HG02642 (cell line): ENCODE measurements around the gene PPP4R1.
A peak's percentile ranks its signal among the peaks of the same experiment; 100 is the strongest.
"Not testable (repeated sequence)": the region's sequence is repeated elsewhere in the genome, so short reads cannot be mapped to it uniquely, and the experiment has no call there.

Experiments
- ATAC-seq: cut with Tn5 transposase; IDR thresholded peaks from one replicate; pipeline ENCODE4 v1.9.1; 2021; ENCODE audit warnings: mild to moderate bottlenecking; ENCODE audit not compliant: unreplicated experiment, poor library complexity

PPP4R1 gene, protein sequence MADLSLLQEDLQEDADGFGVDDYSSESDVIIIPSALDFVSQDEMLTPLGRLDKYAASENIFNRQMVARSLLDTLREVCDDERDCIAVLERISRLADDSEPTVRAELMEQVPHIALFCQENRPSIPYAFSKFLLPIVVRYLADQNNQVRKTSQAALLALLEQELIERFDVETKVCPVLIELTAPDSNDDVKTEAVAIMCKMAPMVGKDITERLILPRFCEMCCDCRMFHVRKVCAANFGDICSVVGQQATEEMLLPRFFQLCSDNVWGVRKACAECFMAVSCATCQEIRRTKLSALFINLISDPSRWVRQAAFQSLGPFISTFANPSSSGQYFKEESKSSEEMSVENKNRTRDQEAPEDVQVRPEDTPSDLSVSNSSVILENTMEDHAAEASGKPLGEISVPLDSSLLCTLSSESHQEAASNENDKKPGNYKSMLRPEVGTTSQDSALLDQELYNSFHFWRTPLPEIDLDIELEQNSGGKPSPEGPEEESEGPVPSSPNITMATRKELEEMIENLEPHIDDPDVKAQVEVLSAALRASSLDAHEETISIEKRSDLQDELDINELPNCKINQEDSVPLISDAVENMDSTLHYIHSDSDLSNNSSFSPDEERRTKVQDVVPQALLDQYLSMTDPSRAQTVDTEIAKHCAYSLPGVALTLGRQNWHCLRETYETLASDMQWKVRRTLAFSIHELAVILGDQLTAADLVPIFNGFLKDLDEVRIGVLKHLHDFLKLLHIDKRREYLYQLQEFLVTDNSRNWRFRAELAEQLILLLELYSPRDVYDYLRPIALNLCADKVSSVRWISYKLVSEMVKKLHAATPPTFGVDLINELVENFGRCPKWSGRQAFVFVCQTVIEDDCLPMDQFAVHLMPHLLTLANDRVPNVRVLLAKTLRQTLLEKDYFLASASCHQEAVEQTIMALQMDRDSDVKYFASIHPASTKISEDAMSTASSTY

DNA sequence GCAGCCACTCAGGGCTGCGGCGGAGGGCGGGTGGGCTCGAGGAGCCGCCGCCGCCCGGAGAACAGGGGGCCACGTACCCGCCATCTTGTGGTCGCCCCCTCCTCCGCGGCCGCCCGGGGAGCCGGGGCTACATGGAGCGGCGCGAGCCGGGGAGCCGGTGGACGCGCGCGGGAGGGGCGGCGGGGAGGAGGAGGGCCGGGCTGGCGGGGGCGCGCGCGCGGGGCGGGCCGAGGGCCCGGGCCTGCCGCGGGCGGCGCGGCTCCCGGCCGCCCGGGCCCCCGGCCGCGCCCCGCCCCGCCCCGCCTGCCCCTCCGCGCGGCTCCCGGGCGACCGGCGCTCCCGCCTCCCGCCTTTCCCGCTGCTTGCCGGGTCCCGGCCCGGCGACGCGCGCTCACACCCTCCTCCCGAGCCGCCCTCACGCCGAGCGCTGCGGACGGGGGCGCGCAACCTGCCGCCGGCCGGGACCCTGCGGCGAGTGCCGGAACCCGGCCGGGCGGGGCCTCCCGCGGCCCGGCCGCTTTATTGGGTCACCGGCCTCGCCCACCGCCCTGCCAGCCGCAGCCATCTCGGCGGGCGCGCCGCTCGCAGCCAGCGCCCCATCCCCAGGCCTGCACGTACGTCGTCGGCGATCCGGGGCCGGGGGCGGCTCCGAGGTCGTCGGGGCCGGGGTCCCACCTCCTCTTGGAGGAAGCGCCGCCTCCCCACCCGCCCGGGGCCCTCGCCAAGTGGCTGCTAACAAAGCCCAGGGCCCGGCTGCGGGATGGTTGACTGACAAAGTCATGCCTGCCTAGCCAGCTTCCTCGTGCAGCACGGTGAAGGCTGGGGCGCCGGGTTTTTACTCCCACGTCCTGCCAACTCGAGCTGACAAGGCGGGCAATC is at the start of gene PPP4R1:
TSS of gene PPP4R1 (minus strand) at position 159 of the 879 bp plus-strand sequence. CDS start at position 84, 75 bp downstream.
- ATAC-seq = peak; percentile 60

DNA sequence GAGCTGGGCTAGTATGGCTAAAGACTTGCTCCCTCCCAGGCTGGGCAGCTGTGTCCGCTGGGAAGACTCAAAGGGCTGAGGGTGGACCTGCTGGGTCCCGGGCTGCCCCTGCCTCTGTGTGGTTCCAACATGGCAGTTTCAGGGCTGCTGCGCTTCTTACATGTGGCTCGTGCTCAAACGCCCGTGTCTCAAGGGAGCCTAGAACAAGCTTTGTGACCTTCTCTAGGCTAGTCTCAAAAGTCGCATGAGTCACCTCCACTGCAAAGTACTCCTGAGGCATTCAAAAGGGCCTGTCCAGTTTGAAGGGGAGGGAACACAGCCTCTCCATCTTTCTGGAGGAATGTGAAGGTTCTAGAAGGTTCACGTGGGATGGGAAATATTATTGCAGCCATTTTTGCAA is 49.0 kb upstream of the PPP4R1 start:
- ATAC-seq = no peak

DNA sequence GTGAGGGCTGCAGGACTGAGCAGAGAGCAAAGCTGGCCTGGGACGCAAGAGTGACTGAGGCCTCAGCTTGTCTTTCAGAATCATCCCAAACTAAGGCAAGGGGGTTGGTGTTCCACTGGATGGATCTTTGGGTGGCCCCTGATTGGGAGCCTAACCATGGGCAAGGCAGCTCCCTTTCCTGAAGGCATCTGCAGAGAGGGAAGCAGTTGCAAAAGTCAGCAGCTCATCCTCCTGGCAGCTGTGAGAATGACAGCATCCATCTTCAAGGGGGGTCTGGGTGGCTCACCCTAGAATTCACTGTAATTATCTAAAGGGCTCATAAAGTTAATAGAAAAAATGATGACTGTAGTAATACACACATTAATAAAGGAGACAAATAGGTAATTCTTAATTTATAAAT is 47.2 kb upstream of the PPP4R1 start:
- no peak for ATAC-seq

DNA sequence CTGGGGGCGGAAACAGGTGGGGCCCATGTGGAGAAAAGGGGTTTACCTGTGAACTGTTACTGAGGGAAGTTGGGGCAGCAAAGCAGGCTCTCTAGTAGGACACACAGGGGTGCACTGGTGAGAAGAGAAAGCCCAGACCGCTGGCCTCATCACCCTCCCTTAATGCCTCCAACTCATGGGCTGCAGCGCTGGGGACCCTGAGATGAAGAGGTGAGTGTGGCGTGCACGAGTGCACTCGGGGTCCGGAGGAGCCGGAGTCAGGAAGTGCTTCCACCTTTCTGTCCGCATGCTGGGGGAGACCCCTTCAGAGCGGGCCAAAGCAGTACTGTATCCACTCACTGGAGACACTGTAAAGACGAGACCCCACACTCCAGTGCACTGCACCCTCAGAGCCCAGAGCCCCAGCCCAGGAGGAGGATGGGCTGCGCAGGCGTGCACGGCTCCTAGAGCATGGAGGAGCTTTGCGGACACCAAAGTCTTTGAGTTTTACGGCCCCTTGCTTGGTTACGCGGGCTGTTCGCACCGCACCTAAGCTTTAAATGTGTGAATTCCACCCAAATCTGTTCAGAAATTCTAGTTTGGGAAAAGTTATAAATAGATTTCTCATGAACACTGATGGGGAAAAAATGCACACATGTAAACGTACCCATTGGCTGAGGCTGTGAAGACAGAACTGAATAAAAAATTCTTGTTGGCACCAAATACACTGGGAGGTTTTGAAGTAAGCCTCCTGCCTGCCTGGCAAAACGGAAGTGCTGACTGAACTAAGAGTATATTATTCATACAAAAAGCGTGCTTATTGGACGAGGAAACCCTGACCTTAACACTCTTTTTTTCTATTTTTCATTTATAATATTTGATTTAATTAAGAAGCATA is 45.4 kb upstream of the PPP4R1 start:
- ATAC-seq = no peak

DNA sequence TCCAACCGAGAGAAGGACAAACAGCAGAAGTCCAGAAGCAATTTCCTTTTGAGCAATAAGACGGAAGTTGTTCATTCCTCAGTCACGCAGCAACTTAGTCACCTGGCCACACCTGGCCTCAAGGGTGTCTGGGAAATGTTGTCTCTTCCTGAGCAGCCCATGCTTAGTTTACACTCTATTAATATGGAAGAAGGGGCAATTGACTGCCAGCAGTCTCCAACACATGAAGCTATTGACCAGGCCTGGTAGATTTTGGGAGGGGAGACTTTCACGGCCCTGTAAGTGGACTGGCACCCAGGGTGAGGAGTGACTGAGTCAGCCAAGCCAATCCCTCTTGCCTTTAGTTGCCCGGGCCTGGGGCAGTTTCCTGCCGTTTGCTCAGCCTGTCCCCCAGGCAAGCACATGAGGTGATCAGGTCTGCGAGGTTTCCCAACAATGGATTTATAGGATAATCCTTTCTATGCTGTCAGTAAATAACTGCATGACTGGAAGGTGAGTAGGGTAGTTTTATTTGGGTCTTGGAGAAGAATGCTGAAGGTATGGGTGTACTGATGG is 43.8 kb upstream of the PPP4R1 start:
- ATAC-seq = no peak

DNA sequence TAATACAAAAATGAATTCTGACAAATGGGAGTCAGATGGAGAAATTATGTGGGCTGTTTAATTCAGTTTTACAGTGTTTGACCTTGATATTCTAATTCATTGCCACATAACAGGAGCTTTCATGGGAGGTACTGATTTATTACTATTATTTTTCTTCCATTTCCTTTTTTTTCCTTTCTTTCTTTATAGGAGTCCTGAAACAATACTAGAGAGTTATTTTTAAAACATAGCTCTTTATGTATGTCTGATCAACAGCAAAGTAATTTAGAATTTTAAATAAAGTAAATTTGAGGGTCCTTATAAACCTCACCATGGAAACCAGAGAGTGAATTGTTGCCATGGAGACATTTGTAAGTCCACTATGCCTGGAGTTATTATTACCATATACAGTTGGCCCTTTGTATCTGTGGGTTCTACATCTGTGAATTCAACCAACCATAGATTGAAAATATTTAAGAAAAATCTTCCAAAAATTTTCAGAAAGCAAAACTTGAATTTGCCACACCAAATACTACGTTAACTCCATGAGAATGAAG is 40.9 kb upstream of the PPP4R1 start:
- ATAC-seq = no peak

DNA sequence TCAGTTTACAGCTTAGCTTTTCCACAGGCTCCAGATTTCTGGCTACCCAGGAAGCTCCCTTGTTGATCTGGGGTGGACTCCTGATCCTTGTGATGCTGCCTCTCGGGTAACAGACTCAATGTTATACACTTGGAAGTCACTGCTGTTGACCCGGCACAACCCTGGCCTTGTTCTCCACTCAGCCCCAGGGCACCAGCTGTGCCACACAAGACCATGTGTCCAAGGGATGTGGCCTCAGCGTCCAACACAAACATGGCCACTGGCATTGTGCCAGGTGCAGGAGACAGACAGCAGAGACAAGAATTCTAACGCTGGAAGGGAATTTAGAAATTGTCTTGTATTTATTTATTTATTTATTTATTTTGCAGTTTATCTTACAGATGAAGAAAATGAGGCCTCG is 39.0 kb upstream of the PPP4R1 start:
- no peak for ATAC-seq

DNA sequence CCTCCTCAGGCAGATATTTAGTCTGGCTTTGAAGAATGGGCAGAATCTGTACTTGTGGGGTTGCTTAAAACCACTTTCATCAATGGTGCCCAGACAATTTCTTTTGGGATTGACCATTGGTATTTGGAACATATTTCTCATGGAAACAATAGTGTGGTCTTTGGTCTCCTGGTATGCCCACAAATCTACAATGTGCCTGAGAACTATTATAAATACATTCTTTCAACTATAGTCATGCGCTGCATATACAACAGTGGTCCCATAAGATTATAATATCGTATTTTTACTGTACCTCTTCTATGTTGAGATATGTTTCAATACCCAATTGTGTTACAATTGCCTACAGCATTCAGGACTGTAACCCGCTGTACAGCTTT is 34.8 kb upstream of the PPP4R1 start:
- no peak for ATAC-seq

DNA sequence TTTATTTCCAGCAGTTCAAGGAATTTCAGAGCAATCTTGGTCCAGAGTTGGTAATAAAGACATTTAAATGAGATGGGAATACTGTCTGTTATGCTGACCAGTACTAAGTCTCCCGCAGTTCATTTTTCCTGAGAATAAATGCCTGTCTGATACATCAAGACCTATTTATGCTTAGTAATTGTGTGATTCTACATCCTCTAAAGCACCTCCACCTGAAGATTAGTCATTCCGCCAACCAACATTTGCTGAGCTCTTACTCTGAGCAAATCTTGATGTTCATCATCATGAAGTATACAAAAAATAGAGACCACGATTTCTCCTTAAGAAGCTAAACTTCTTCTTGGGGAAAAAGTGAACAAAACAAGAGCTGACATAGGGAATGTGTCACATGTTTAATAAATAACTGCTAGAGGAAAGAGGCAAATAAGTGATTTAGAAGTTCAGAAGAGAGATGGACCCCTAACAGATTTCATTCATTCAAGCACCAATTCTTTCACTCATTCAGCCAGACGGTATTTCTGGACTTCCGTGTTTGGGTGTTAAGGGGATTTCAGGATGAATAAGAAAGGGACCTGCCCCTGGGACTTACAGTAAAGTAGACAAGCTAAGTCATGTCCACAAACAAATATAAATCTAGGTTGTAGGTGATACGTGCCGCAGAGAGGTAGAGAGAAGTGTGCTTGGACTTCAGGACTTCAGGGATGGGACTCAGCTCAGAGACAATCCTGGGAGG is 34.2 kb upstream of the PPP4R1 start:
- ATAC-seq = no peak

DNA sequence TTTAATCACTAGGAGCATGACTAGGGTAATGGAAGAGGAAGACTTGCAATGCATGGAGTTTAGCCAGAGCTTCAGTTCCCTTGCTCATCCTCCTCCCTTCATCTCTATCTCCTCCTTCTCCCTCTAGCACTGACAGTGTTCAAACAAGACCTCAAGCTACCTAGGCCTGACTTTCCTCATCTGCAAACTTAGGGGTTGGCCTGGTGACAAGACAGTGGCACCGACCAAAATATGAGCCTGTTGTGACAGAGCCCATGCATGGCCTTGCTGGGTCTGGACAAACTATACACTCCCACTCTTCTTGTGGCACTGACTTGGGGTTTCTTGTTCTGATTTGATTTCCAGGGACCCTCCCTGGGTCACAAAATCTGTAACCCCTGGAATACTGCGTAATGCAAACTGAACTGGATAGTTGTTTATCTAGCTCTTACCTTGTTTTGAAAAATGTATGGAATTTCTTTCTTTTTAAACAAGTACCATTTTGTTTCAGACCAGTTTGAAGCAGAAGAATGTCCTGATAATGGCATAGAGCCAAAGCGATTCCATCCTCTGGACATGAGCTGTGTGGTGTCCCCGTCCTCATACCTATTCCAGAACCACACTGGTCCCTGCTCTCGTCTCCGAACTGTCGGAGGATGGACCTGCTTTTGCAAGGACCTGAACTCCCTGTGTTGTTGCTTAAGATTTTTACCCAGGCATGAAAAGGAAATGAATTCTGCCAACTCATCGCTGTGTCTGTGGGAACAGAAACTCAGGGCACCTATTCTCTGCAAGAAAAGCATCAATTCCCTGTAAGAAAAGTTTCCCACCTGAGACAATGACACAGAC is 33.4 kb upstream of the PPP4R1 start:
- ATAC-seq = no peak

DNA sequence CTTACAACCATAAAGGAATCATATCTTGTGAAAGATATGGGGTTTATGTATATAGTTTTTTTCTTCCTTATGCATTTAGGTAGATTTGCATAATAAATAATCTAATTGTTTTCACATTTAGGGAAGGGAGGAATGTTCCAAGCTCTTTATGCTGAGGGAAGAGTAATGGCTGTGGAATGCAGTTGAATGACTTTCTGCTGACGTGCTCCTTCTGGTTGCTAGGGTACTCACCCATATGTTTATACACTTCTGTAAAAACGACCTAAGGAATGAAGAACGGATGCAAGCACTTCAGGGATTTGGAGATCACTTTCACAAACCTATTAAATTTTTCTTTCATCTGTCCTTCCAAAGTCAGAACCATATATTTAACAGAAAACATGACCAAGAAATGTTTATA is 29.2 kb upstream of the PPP4R1 start:
- ATAC-seq = no peak

DNA sequence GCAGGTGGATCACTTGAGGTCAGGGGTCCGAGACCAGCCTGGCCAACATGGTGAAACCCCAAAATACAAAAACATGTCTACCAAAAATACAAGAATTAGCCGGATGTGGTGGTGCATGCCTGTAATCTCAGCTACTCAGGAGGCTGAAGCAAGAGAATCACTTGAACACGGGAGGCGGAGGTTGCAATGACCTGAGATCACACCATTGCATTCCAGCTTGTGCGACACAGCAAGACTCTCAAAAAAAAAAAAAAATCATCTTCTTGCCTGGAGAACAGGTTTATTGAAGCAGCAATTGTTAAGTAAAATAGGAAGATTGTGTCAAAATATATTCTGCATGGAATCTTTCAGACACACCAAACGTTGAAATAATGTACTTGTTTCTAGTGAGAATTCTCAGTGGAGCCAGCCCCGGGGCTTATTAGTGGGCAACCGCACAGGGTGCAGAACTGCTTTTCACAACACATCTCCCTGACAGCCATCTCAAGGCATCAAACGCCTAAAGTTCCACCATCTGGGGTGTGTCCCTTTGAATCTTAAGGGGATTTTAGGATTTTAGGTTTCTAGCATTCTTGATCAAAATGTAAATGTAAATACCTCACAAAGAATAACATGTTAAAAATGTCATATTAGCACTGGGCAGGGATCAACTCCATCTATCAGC is 28.6 kb upstream of the PPP4R1 start:
- ATAC-seq = no peak

DNA sequence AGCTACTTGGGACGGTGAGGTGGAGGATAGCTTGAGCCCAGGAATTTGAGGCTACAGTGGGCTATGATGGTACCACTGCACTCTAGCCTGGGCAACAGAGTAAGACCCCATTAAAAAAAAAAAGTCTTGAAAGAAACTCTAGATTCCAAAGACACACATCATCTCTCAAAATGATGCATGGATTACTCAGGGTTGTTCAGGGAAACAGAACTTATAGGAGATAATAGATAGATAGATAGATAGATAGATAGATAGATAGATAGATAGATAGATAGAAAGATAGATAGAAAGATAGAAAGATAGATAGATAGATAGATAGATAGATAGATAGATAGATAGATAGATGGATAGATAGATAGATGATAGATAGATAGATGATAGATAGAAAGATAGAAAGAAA is 26.7 kb upstream of the PPP4R1 start:
- not testable (repeated sequence) for ATAC-seq

DNA sequence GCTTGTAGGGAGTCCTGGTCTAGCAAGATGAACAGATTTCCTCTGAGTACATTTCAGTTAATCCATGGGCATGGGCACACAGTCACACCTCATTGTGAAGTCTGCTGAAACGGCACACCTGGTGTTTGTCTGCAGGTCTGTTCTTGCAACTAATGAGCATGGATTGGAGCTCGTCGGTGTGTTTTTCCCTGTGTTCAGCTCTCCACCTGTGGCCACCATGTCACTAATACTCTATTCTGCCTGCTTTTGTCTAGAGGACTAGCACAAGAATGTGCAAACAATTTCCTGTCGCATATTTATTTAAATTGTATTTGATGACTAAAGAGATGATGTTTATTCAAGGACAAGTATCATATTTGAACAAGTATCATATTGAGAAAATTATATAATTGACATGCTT is 24.5 kb upstream of the PPP4R1 start:
- no peak for ATAC-seq

DNA sequence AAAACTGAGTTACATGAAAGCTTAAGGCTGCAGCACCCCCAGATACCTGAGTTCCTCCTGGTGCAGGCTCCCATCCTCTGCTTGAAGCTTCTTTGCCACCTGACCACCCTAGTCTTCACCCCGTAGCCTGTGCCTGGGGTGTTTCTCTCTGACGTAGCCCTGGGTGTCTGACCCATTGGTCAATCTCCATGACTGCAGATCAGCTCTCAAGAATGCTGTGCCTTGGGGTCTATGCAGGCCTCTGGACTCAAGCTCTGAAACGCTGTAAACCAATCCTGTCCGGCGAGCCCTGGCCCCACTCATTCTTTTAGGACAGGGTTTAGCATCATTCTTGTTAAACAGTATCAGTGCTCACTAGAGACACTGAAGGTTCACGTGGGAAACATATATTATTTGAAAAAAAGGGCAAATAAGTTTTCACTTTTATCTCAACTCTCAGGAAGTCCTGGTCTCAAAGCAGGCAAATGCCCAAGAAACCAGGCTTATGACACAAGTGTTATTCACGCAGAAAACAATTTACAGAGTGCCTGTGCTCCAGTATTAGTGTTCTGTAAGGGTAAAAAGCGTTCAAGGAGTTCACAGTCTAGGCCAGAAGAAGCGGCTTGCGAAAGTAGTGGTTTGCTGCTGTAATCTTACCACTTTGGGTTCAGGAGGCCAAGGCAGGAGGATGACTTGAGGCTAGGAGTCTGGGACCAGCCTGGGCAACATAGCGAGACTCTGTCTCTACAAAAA is 22.8 kb upstream of the PPP4R1 start:
- no peak for ATAC-seq

DNA sequence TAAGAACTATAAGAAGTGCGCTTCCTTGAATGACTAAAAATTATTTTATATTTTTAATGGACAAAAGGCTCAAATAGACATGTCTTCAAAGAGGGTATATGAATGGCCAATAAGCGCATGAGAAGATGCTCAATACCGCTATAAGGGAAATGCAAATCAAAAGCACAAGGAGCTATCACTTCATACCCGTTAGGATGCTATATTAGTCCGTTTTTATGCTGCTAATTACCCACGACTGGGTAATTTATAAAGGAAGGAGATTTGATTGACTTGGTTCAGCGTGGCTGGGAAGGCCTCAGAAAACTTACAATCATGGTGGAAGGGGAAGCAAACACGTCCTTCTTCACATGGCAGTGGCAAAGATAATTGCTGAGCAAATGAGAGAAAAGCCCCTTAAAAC is 20.5 kb upstream of the PPP4R1 start:
- no peak for ATAC-seq
